Vein endothelial cell (primary cell): Measurements from ENCODE around the gene PTPRC. TPM values are rescaled to one million over a fixed set of nuclear protein-coding genes. Genes with fewer than 3 reads are reported as not detected.

Source experiments
- total RNA-seq: library from RNA; depleted of rRNA; stranded (reverse); fragments of >200 nt; gene quantifications from 2 replicates; pipeline ENCODE4 v1.2.3, GENCODE V29; 2012

PTPRC gene, protein sequence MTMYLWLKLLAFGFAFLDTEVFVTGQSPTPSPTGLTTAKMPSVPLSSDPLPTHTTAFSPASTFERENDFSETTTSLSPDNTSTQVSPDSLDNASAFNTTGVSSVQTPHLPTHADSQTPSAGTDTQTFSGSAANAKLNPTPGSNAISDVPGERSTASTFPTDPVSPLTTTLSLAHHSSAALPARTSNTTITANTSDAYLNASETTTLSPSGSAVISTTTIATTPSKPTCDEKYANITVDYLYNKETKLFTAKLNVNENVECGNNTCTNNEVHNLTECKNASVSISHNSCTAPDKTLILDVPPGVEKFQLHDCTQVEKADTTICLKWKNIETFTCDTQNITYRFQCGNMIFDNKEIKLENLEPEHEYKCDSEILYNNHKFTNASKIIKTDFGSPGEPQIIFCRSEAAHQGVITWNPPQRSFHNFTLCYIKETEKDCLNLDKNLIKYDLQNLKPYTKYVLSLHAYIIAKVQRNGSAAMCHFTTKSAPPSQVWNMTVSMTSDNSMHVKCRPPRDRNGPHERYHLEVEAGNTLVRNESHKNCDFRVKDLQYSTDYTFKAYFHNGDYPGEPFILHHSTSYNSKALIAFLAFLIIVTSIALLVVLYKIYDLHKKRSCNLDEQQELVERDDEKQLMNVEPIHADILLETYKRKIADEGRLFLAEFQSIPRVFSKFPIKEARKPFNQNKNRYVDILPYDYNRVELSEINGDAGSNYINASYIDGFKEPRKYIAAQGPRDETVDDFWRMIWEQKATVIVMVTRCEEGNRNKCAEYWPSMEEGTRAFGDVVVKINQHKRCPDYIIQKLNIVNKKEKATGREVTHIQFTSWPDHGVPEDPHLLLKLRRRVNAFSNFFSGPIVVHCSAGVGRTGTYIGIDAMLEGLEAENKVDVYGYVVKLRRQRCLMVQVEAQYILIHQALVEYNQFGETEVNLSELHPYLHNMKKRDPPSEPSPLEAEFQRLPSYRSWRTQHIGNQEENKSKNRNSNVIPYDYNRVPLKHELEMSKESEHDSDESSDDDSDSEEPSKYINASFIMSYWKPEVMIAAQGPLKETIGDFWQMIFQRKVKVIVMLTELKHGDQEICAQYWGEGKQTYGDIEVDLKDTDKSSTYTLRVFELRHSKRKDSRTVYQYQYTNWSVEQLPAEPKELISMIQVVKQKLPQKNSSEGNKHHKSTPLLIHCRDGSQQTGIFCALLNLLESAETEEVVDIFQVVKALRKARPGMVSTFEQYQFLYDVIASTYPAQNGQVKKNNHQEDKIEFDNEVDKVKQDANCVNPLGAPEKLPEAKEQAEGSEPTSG (N-terminal part only)
- 0.33 TPM in 1 of 2 replicates, not detected in the other for total RNA-seq

DNA sequence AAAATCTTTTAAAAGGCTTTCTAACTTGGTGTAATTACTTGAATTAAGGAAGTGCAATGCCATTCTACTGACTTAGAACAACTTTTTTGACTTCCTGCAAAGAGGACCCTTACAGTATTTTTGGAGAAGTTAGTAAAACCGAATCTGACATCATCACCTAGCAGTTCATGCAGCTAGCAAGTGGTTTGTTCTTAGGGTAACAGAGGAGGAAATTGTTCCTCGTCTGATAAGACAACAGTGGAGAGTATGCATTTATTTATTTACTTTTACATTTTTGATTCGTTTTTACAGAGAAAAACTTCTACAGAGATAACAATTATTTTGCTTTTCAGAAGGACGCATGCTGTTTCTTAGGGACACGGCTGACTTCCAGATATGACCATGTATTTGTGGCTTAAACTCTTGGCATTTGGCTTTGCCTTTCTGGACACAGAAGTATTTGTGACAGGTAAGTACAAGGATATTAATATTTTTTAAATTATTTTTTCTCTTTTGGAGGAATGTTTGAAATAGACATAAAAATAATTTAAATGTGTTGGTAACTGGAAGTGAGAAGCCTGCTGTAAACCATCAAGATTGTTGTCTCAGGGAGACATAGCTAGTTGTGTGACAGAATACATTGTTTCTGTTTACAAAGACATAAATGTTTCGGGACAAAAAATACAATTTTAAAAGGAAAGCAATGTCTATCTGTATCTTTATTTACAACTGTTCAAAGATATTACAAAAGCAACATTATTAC lies at the start of gene PTPRC:
Gene PTPRC, plus strand, starts transcription at position 147 of the 742 bp plus-strand sequence. Its CDS starts 229 bp downstream, at position 376.

Other genes starting within 250 kb of the PTPRC start
- 0.33 TPM in 1 of 2 replicates, not detected in the other for gene ATP6V1G3, start 98.4 kb upstream of the PTPRC start, total RNA-seq